Lower leg skin (tissue), 3 donors: ENCODE measurements around the gene VRTN.

Experiments used
- POLR2A ChIP-seq, 2 donors: fragments of 450-650 bp; IDR thresholded peaks; one replicate each; pipeline ENCODE4 v1.6.1; 2016 to 2017; ENCODE audit warnings: antibody characterized with exemption in 2 of 2, mild to moderate bottlenecking in 1 of 2, moderate library complexity in 1 of 2
- TF ChIP-seq, protein P1 (sequence below), 3 donors: fragments of 450-650 bp; IDR thresholded peaks; one replicate each; pipeline ENCODE4 v1.5.1; 2016; ENCODE audit warnings: antibody characterized with exemption in 3 of 3, mild to moderate bottlenecking in 3 of 3, moderate library complexity in 2 of 3

GRCh38 chr14:74402401-74403251, 54.4 kb downstream of the VRTN start:
- TF ChIP-seq, protein P1, sequence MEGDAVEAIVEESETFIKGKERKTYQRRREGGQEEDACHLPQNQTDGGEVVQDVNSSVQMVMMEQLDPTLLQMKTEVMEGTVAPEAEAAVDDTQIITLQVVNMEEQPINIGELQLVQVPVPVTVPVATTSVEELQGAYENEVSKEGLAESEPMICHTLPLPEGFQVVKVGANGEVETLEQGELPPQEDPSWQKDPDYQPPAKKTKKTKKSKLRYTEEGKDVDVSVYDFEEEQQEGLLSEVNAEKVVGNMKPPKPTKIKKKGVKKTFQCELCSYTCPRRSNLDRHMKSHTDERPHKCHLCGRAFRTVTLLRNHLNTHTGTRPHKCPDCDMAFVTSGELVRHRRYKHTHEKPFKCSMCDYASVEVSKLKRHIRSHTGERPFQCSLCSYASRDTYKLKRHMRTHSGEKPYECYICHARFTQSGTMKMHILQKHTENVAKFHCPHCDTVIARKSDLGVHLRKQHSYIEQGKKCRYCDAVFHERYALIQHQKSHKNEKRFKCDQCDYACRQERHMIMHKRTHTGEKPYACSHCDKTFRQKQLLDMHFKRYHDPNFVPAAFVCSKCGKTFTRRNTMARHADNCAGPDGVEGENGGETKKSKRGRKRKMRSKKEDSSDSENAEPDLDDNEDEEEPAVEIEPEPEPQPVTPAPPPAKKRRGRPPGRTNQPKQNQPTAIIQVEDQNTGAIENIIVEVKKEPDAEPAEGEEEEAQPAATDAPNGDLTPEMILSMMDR (IDR thresholded peaks at IDR 0.05) = no peak
- no peak for TF ChIP-seq POLR2A (IDR thresholded peaks at IDR 0.05)
